ENCODE measurements around the gene HMG20B. TPM values are rescaled to one million over a fixed set of nuclear protein-coding genes. Genes with fewer than 3 reads are reported as not detected.

HMG20B gene
- polyA plus RNA-seq, 1 of the 3 experiments (the other 2 are of a cell fraction), result 92.0 TPM

- ChIA-PET CTCF (interaction anchor here (0.6 to 3.5 kb wide), 28 partner anchors 10 to 360 kb away, joined by 3 to 49 read pairs (median 4); partner anchors contain the start of gene HMG20B), POLR2A (interaction anchor here (0.9 kb wide), 1 partner anchor 23 kb away, joined by 4 read pairs; no protein-coding TSS in a partner anchor)
- H3F3A ChIP-seq (replicated peaks; ENCODE audit: insufficient read depth), result peaks cover 12% of the 10 kb centered on the region
- peak overlapping the region; percentile 59; the same call in 1 of the 2 replicates for H2AFZ ChIP-seq (ENCODE audit: low read depth)
- H3K9ac ChIP-seq, result no peak overlapping the region
- no peak overlapping the region for H3K4me3 ChIP-seq (ENCODE audit: low read depth in 2 of 2, low read length in 1 of 2)
- no peaks in the 10 kb centered on the region for H3K9me3 ChIP-seq
- H3K27me3 ChIP-seq (ENCODE audit: insufficient read depth), result no peaks in the 10 kb centered on the region
- H3K36me3 ChIP-seq (replicated peaks in 1 of 2; ENCODE audit: control insufficient read depth in 1 of 2, insufficient read depth in 2 of 2, low read length in 1 of 2), result no peaks in the 10 kb centered on the region
- no peaks in the 10 kb centered on the region for H3K79me2 ChIP-seq (ENCODE audit: insufficient read depth)
- 0 out of 2 replicates have a peak overlapping the region, but pooled peaks have one; percentile 60 for H3K4me2 ChIP-seq
- no peaks in the 10 kb centered on the region for H4K20me1 ChIP-seq (ENCODE audit: insufficient read depth)
- 5% methylated on average over 4 of the region's 16 CpGs for WGBS (ENCODE audit: low lambda C conversion rate)
- peak; percentile 30; the same call in 1 of the 2 replicates for TF ChIP-seq SMC3 (IDR thresholded peaks at IDR 0.05; ENCODE audit: low read depth, low read length)
- no peak for TF ChIP-seq ZBTB33 (IDR thresholded peaks at IDR 0.05; ENCODE audit: borderline replicate concordance, low read depth)
- peak; percentile 65 for TF ChIP-seq RAD21 (IDR thresholded peaks at IDR 0.05; ENCODE audit: low read length)
- TF ChIP-seq CTCF (IDR thresholded peaks at IDR 0.05), result peak; percentile 71
- H3K27ac ChIP-seq (ENCODE audit: low read depth in 2 of 2, low read length in 1 of 2), result no peak overlapping the region
- peak; percentile 89 for DNase-seq
- peaks cover 0 to 7% of the 10 kb centered on the region in 2 experiments; a peak in 1 of 4 replicates for H3K4me1 ChIP-seq (ENCODE audit: control insufficient read depth in 1 of 2, insufficient read depth in 2 of 2, low read depth in 1 of 2, low read length in 1 of 2)
- no peaks in the 10 kb centered on the region for H3K9me2 ChIP-seq
These were observed 13.4 kb downstream of the HMG20B start for GRCh38 chr19:3586127-3586626.

GRCh38 chr19:3586707-3587346 is 14.1 kb downstream of the HMG20B start:
- WGBS (ENCODE audit: low lambda C conversion rate), result 38% methylated on average over 21 of the region's 31 CpGs
- Histone ChIP-seq H3K27ac (ENCODE audit: low read depth in 2 of 2, low read length in 1 of 2) (no peak overlapping the region), H3K27me3 (ENCODE audit: insufficient read depth) (no peaks in the 10 kb centered on the region), H3F3A (replicated peaks; ENCODE audit: insufficient read depth) (peaks cover 13% of the 10 kb centered on the region), H3K79me2 (ENCODE audit: insufficient read depth) (no peaks in the 10 kb centered on the region), H3K9ac (no peak overlapping the region), H3K4me3 (ENCODE audit: low read depth in 2 of 2, low read length in 1 of 2) (no peak overlapping the region), H3K36me3 (replicated peaks in 1 of 2; ENCODE audit: control insufficient read depth in 1 of 2, insufficient read depth in 2 of 2, low read length in 1 of 2) (no peaks in the 10 kb centered on the region), H3K4me1 (ENCODE audit: control insufficient read depth in 1 of 2, insufficient read depth in 2 of 2, low read depth in 1 of 2, low read length in 1 of 2) (peaks cover 0 to 7% of the 10 kb centered on the region in 2 experiments; a peak in 1 of 4 replicates), H4K20me1 (ENCODE audit: insufficient read depth) (no peaks in the 10 kb centered on the region), H3K9me2 (no peaks in the 10 kb centered on the region), H3K9me3 (no peaks in the 10 kb centered on the region), H3K4me2 (no peak overlapping the region), H2AFZ (ENCODE audit: low read depth) (no peak overlapping the region)
- no peak for DNase-seq
- ChIA-PET CTCF (interaction anchor here (0.6 to 3.5 kb wide), 22 partner anchors 10 to 272 kb away, joined by 3 to 49 read pairs (median 4); partner anchors contain the start of gene HMG20B), POLR2A (interaction anchor here (0.7 to 0.9 kb wide), 2 partner anchors 12 to 22 kb away, joined by 3 to 4 read pairs; no protein-coding TSS in a partner anchor)
- TF ChIP-seq EP300 (IDR thresholded peaks at IDR 0.05; ENCODE audit: borderline replicate concordance in 1 of 2, low read depth in 1 of 2, low read length in 1 of 2) (no peak), GATA2 (CRISPR knock-in tag; IDR thresholded peaks at IDR 0.05) (no peak), MAX (IDR thresholded peaks at IDR 0.05; ENCODE audit: low read depth) (no peak), TEAD4 (IDR thresholded peaks at IDR 0.05; ENCODE audit: borderline replicate concordance, insufficient read depth) (no peak), RAD21 (IDR thresholded peaks at IDR 0.05; ENCODE audit: low read length) (no peak), SMC3 (IDR thresholded peaks at IDR 0.05; ENCODE audit: low read depth, low read length) (no peak), REST (IDR thresholded peaks at IDR 0.05; ENCODE audit: low read depth, low read length) (no peak), ELF1 (IDR thresholded peaks at IDR 0.05) (no peak), EZH2phosphoT487 (IDR thresholded peaks at IDR 0.05; ENCODE audit: borderline replicate concordance, low read depth) (no peak), USF2 (IDR thresholded peaks at IDR 0.05; ENCODE audit: borderline replicate concordance, low read depth, low read length) (no peak), MXI1 (IDR thresholded peaks at IDR 0.05; ENCODE audit: low read depth, low read length) (no peak)
